Vagina (tissue), 2 donors: ENCODE measurements around the gene PPP2R3B. TPM values are rescaled to one million over a fixed set of nuclear protein-coding genes. Genes with fewer than 3 reads are reported as not detected.

ENCODE experiments used
- DNase-seq, 2 donors: peaks; one replicate each; pipeline ENCODE4 v3.0.0-alpha.2; 2017; ENCODE audit errors: extremely low spot score in 2 of 2
- H3K27ac ChIP-seq: fragments of 200-600 bp; sonication (generic); one replicate; pipeline ENCODE4 v1.5.1; 2019
- H3K27me3 ChIP-seq: fragments of 200-600 bp; sonication (generic); one replicate; pipeline ENCODE4 v1.5.1; 2019
- H3K36me3 ChIP-seq, 2 donors: fragments of 200-600 bp; sonication (generic); one replicate each; pipeline ENCODE4 v1.5.1; 2017 to 2019
- H3K4me1 ChIP-seq: fragments of 200-600 bp; sonication (generic); one replicate; pipeline ENCODE4 v1.5.1; 2019
- H3K4me3 ChIP-seq, 2 donors: fragments of 200-600 bp; sonication (generic); 1 replicate in 1 of 2; 2 replicates in 1 of 2; pipeline ENCODE4 v1.5.1; 2016 to 2019
- H3K9me3 ChIP-seq: fragments of 200-600 bp; sonication (generic); one replicate; pipeline ENCODE4 v1.5.1; 2019
- CTCF ChIP-seq, 3 experiments: fragments of 450-650 bp in 2 of 3; fragments of 200-600 bp in 1 of 3; sonication (generic) in 1 of 3; IDR thresholded peaks; one replicate each; pipeline ENCODE4 v1.5.1; 2017 to 2019; ENCODE audit warnings: antibody characterized with exemption in 3 of 3, mild to moderate bottlenecking in 2 of 3, moderate library complexity in 2 of 3
- POLR2A ChIP-seq, 2 donors: fragments of 450-650 bp; IDR thresholded peaks; one replicate each; pipeline ENCODE4 v1.6.1; 2017; ENCODE audit warnings: antibody characterized with exemption in 2 of 2, mild to moderate bottlenecking in 2 of 2, moderate library complexity in 2 of 2
- POLR2AphosphoS5 ChIP-seq, 2 donors: sonication (generic); formaldehyde crosslinking; IDR thresholded peaks; one replicate each; pipeline ENCODE4 v1.9.0; 2017; ENCODE audit warnings: antibody characterized with exemption in 2 of 2, mild to moderate bottlenecking in 2 of 2, low read depth in 1 of 2; ENCODE audit not compliant: insufficient read depth in 1 of 2
- intact Hi-C: fragments of 100-400 bp; cut with DNase I; formaldehyde crosslinking; loops from one replicate; pipeline ENCODE4 v1.15.1; 2023
- total RNA-seq: library from RNA; depleted of rRNA; stranded (reverse); fragments of >200 nt; gene quantifications from one replicate; pipeline ENCODE4 v1.2.3, GENCODE V29; 2016

Gene PPP2R3B
- total RNA-seq, 1 donor from 2014 or later, result 28.5 TPM

GRCh38 chrX:404656-405055 lies 17.9 kb upstream of the PPP2R3B start:
- Histone ChIP-seq H3K36me3 (no peaks in the 10 kb centered on the region), H3K27me3 (no peaks in the 10 kb centered on the region), H3K4me3 (no peak overlapping the region), H3K27ac (no peak overlapping the region), H3K4me1 (no peaks in the 10 kb centered on the region), H3K9me3 (no peaks in the 10 kb centered on the region)
- TF ChIP-seq POLR2A (IDR thresholded peaks at IDR 0.05) (no peak), CTCF (IDR thresholded peaks at IDR 0.05) (no peak), POLR2AphosphoS5 (IDR thresholded peaks at IDR 0.05; ENCODE audit: insufficient read depth in 1 of 2, low read depth in 1 of 2) (no peak)
- intact Hi-C loops, result no loop called here
- no peak for DNase-seq

- Histone ChIP-seq H3K36me3 (no peaks in the 10 kb centered on the region), H3K27ac (no peak overlapping the region), H3K27me3 (no peaks in the 10 kb centered on the region), H3K4me1 (no peaks in the 10 kb centered on the region), H3K9me3 (no peaks in the 10 kb centered on the region), H3K4me3 (no peak overlapping the region)
- no peak for DNase-seq
- intact Hi-C loops, result no loop called here
- TF ChIP-seq POLR2A (IDR thresholded peaks at IDR 0.05) (no peak), CTCF (IDR thresholded peaks at IDR 0.05) (no peak), POLR2AphosphoS5 (IDR thresholded peaks at IDR 0.05; ENCODE audit: insufficient read depth in 1 of 2, low read depth in 1 of 2) (no peak)
Measured at GRCh38 chrX:402857-403256, 16.1 kb upstream of the PPP2R3B start.

GRCh38 chrX:400258-400657 lies 13.6 kb upstream of the PPP2R3B start:
- no peaks in the 10 kb centered on the region for H3K9me3 ChIP-seq
- no peaks in the 10 kb centered on the region for H3K36me3 ChIP-seq
- intact Hi-C loops, result no loop called here
- no peaks in the 10 kb centered on the region for H3K27me3 ChIP-seq
- DNase-seq, result no peak
- no peaks in the 10 kb centered on the region for H3K4me1 ChIP-seq
- TF ChIP-seq POLR2AphosphoS5 (IDR thresholded peaks at IDR 0.05; ENCODE audit: insufficient read depth in 1 of 2, low read depth in 1 of 2) (no peak), CTCF (IDR thresholded peaks at IDR 0.05) (no peak), POLR2A (IDR thresholded peaks at IDR 0.05) (no peak)
- H3K27ac ChIP-seq, result no peak overlapping the region
- H3K4me3 ChIP-seq, result no peak overlapping the region

- intact Hi-C loops, result no loop called here
- no peak overlapping the region for H3K4me3 ChIP-seq
- H3K27ac ChIP-seq, result no peak overlapping the region
- H3K27me3 ChIP-seq, result no peaks in the 10 kb centered on the region
- TF ChIP-seq POLR2AphosphoS5 (IDR thresholded peaks at IDR 0.05; ENCODE audit: insufficient read depth in 1 of 2, low read depth in 1 of 2), result no peak
- TF ChIP-seq POLR2A (IDR thresholded peaks at IDR 0.05), result no peak
- DNase-seq, result no peak
- no peaks in the 10 kb centered on the region for H3K4me1 ChIP-seq
- H3K9me3 ChIP-seq, result no peaks in the 10 kb centered on the region
- H3K36me3 ChIP-seq, result no peaks in the 10 kb centered on the region
Measured at GRCh38 chrX:397575-397974, 10.9 kb upstream of the PPP2R3B start.

GRCh38 chrX:394830-395229 lies 8.1 kb upstream of the PPP2R3B start:
- Histone ChIP-seq H3K27me3 (no peaks in the 10 kb centered on the region), H3K4me3 (no peak overlapping the region), H3K27ac (no peak overlapping the region), H3K4me1 (no peaks in the 10 kb centered on the region), H3K36me3 (no peaks in the 10 kb centered on the region), H3K9me3 (no peaks in the 10 kb centered on the region)
- TF ChIP-seq CTCF (IDR thresholded peaks at IDR 0.05), result no peak
- no peak for TF ChIP-seq POLR2A (IDR thresholded peaks at IDR 0.05)
- no peak for TF ChIP-seq POLR2AphosphoS5 (IDR thresholded peaks at IDR 0.05; ENCODE audit: insufficient read depth in 1 of 2, low read depth in 1 of 2)
- intact Hi-C loops, result no loop called here
- no peak for DNase-seq

GRCh38 chrX:392575-392846 lies 5.8 kb upstream of the PPP2R3B start:
- no peak overlapping the region for H3K4me3 ChIP-seq

More at GRCh38 chrX:392575-392846, 5.8 kb upstream of the PPP2R3B start:
- H3K27me3 ChIP-seq, result no peaks in the 10 kb centered on the region
- TF ChIP-seq POLR2AphosphoS5 (IDR thresholded peaks at IDR 0.05; ENCODE audit: insufficient read depth in 1 of 2, low read depth in 1 of 2) (no peak), CTCF (IDR thresholded peaks at IDR 0.05) (no peak), POLR2A (IDR thresholded peaks at IDR 0.05) (no peak)
- H3K9me3 ChIP-seq, result no peaks in the 10 kb centered on the region
- intact Hi-C loops, result no loop called here
- no peak overlapping the region for H3K27ac ChIP-seq
- no peak for DNase-seq
- no peaks in the 10 kb centered on the region for H3K4me1 ChIP-seq
- H3K36me3 ChIP-seq, result no peaks in the 10 kb centered on the region
